VCaP (cell line): ENCODE results near the gene FRA10AC1.

Experiments
- H3K27ac ChIP-seq: fragments of 450-650 bp; 2 replicates; pipeline ENCODE4 v1.5.1; 2017
- TF ChIP-seq, protein P1 (sequence below): fragments of 450-650 bp; conservative IDR thresholded peaks from 2 replicates; pipeline ENCODE4 v1.5.1; 2017; ENCODE audit warnings: mild to moderate bottlenecking, moderate library complexity

The FRA10AC1 gene, protein sequence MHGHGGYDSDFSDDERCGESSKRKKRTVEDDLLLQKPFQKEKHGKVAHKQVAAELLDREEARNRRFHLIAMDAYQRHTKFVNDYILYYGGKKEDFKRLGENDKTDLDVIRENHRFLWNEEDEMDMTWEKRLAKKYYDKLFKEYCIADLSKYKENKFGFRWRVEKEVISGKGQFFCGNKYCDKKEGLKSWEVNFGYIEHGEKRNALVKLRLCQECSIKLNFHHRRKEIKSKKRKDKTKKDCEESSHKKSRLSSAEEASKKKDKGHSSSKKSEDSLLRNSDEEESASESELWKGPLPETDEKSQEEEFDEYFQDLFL

DNA sequence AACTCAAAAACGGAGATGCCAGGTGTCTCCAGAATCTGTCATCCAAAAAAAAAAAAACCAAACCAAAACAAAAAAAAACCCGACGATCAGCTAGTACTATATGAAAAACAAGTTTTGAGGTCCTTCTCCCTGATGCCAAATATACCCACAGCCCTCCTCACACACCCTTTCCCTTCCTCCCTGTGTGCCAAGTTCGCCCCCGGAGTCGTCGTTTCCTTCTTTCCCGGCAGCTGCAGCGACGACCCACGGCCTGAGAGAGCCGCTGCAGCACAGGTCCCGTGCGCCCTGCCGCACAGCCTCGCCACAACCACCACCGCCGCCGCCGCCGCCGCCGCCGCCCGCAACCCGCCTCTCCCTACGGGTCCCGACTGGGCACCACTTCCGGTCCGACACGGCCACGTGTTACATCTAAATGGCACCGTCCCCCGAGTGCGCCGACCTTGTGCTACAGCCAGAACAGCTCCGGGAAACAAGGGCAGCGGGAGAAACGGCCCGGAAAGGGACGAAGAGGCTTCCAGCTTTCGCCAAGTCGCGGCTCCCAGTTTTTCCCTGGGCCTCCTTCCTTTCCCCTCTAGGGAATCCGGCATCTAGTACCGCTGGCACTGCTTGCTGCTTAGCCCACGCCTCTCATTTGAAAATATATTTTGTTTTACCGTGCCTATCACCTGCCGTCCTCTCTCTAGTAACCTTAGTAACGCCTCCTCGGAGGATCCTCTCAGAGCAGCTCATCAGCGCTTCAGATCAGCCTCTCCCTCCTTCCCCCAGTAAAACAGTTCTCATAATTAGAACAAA, at the start of gene FRA10AC1:
TSS of gene FRA10AC1 (minus strand) at position 383 of the 792 bp plus-strand sequence. CDS start 2,486 bp downstream, outside the sequence.
- peak within 1 kb of the TSS; percentile 96 for H3K27ac ChIP-seq

DNA sequence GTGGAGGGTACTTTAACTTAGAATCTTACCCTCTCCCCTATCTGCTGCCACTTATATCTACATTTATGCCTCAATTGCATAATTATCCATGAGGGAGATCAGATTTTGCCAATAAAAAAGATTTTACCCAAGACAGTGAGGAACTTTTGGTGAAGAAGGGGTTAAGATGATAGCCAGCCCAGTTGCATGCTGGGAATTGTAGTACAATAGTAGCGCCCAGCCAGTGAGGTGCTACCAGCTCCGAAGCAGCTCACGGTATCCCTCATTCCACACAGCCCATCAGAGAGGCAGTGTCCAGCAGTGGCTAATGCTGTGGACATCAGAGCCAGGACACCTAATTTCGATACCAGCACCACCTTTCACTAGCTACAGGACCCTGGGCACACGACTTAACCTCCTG, 49.4 kb upstream of the FRA10AC1 start:
- H3K27ac ChIP-seq = no peak overlapping the region
- TF ChIP-seq, protein P1, sequence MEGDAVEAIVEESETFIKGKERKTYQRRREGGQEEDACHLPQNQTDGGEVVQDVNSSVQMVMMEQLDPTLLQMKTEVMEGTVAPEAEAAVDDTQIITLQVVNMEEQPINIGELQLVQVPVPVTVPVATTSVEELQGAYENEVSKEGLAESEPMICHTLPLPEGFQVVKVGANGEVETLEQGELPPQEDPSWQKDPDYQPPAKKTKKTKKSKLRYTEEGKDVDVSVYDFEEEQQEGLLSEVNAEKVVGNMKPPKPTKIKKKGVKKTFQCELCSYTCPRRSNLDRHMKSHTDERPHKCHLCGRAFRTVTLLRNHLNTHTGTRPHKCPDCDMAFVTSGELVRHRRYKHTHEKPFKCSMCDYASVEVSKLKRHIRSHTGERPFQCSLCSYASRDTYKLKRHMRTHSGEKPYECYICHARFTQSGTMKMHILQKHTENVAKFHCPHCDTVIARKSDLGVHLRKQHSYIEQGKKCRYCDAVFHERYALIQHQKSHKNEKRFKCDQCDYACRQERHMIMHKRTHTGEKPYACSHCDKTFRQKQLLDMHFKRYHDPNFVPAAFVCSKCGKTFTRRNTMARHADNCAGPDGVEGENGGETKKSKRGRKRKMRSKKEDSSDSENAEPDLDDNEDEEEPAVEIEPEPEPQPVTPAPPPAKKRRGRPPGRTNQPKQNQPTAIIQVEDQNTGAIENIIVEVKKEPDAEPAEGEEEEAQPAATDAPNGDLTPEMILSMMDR = no peak

More for the DNA sequence above, at the start of gene FRA10AC1:
- TF ChIP-seq, protein P1 = peak; percentile 91

DNA sequence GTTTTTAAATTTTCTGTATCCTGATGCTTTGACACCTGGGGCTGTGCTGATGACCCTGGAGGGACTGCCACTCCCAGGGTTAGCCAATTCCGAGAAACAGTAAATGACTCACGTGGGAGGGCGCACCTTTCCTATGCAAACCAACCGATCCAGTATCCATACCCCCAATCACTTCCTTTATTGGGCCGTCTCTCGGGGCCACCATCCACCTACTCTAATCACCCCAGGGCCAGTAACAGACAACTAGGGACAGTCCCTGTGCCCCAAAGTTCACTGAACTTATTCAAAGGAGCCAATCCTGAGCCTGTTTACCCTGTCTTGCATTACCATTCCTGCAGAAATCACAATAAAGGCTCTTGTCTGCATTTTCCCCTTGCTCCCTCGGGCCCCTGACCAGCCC, 48.7 kb upstream of the FRA10AC1 start:
- TF ChIP-seq, protein P1 = no peak
- H3K27ac ChIP-seq = no peak overlapping the region

DNA sequence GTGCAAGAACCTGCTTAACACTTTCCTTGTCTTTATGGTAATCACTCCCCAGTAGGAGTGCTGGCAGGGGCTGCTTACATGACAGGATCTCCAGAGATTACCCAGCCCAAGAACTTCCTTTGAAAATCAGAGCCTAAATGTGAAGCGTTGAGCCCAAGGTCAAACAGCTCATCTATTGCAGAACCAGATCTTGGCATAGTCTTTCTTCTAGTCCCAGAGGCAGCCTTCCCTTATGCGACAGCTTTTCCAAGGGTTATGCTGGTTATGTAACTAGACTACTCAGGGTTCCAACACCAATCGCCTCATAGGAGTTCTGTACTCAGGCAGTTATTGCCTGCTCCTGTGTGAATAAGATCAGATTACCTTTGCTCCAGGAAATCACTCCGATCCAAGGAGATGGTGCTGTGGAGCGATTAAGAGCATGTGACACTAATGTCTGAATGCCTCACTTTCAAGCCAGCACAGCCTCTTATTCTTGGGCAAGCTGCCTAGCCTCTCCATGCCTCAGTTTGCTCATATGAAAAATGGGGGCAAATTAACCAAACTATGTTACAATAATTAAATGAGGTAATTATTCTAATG, 46.9 kb upstream of the FRA10AC1 start:
- peak overlapping the region; percentile 66 for H3K27ac ChIP-seq
- TF ChIP-seq, protein P1 = no peak

DNA sequence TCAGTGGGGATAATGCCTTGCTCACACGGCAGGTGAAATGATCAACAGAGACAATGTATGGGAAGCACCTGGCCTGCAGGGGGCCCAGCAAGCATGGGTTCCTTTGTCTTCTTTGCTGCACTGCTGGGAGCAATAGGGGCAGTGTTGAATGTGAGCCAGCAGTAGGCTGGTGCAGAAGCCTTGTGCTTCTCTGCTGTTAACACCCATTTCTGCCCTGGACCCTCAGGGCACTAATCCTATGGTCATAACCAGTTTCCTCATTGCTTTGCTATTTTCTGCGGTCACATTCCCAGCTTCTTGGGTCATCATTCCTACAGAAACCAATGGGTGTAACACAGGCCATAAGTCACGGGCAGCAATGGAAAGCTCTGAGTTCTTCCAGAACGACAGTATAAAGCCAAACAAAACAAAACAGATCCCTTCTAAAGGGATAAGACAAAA, 44.5 kb upstream of the FRA10AC1 start:
- peak overlapping the region; percentile 86; the same call in 1 of the 2 replicates for H3K27ac ChIP-seq
- TF ChIP-seq, protein P1 = peak; percentile 53; the same call in 1 of the 2 replicates

DNA sequence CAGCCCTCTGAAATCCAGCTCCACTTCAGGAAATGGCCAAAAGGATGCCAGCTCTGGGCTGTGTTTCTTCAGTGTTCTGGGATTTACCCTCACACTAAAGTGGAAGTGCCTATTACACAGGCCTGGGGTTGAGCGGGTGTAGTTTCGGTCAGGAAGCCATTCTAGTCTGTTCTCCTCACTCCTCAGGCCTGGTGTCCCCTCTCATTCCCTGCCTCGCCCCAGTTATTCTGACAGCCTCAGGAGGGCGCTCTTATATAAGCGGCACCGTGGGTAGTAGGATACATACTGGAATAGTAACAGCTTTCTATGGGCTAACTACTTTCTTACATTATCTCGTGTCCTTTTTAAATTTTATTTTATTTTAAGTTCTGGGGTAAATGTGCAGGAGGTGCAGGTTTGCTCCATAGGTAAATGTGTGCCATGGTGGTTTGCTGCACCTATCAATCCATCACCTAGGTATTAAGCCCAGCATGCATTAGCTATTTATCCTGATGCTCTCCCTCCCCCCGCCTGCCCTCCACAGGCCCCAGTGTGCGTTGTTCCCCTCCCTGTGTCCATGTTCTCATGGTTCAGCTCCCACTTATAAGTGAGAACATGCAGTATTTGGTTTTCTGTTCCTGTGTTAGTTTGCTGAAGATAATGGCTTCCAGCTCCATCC, 43.1 kb upstream of the FRA10AC1 start:
- H3K27ac ChIP-seq = peak overlapping the region; percentile 86
- TF ChIP-seq, protein P1 = peak; percentile 76
